Middle frontal gyrus (tissue), 1 donor: ENCODE measurements around the gene CBX7.

ENCODE experiments used
- DNase-seq: peaks from one replicate; pipeline ENCODE4 v3.0.0-alpha.2; 2015; ENCODE audit warnings: low spot score; ENCODE audit errors: extremely low spot score

Gene CBX7

DNA sequence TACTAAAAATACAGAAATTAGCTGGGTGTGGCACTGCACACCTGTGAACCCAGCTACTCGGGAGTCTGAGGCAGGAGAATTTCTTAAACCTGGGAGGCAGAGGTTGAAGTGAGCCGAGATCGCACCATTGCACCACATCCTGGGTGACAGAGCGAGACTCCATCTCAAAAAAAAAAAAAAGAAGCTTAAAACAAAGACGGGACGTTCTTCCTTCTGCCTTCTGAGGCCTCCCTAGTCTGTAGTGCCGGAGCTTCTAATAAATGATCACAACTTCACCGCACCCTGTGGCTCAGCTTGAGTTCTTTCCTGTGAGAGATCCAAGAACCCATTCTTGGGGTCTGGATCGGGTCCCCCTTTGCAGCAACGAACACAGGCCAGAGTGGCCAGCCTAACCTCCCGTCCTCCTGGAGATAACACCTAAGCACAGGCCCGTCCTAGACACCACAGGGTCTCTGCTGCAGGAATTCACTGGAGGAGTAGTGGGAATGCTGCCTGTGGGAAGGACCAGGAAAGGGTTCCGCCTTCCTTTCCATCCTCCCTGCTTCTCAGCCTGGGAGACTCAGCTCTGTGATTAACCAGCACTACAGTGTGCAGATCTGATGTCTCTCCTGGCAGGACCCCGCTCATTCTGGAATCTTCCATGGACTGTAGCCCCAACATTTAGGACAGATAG, 57.6 kb downstream of the CBX7 start:
- DNase-seq, result no peak

DNA sequence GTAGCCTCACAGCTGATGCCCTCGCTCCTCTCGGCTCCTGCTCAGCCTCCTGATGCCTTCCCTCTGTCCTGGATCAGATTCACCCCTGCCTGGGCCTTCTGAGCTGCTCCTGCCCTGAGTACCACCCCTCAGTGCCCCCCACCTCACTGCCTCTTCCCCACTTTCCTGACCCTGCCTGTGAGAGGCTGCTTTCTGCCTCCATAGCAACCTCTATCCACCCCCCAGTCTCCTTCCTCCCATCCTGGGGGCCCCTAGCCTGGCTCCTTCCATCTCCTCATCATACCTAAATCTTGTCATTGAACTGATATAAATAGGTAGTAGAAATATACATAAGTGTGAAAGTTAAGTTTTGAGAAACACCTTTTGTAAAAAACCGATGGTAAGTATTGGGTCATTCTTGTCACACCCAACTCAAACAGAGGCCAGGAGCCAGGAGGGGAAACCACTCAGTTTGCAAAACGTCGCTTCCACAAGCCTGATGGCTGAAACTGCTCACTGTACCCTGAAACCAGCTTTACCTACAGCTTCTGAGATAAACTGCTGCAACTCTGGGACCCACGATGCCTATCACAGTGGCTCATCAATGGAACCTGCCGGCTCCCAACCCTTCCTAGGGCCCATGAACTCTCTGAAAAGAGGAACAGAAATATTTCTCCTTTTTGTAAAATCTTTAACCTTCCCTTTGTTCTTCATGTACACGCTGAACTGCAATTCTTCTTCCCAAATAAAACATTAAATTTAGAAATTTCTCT, 60.2 kb downstream of the CBX7 start:
- DNase-seq, result no peak

DNA sequence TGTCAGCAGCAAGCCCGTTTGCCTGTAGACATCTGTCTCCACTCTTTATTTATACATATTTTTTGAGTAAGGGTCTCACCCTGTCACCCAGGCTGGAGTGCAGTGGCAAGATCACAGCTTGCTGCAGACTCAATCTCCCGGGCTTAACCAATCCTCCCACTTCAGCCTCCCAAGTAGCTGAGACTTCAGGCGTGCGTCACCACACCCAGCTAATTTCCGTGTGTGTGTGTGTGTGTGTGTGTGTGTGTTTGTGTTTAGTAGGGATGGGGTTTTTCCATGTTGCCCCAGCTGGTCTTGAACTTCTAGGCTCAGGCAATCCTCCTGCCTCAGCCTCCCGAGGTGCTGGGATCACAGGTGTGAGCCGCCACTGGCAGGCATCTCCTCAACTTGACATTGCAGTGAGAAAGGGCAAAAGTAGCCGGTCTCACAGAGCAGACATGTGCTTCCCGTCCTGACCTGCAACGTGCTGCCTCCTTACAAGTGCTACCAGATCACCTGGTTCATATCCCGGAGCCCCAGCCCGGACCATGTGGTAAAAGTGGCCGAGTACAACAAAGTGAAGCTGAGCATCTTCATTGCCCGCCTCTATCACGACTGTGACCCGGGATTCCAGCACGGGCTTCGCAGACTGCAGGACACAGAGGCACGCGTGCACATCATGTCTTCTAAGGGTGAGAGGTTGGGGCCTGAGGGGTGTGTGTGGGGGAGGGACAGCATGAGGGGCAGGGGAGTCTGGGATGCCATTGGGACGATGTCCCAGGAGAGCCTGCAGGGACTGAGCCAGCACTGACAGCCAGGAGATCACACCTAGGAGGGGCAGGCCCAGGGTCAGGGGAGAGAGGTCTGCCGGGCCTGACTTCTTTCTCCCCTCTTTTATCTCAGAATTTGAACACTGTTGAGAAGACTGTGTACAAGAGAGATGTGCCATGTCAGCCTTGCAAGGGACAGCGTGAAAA, 61.1 kb downstream of the CBX7 start:
- no peak for DNase-seq

DNA sequence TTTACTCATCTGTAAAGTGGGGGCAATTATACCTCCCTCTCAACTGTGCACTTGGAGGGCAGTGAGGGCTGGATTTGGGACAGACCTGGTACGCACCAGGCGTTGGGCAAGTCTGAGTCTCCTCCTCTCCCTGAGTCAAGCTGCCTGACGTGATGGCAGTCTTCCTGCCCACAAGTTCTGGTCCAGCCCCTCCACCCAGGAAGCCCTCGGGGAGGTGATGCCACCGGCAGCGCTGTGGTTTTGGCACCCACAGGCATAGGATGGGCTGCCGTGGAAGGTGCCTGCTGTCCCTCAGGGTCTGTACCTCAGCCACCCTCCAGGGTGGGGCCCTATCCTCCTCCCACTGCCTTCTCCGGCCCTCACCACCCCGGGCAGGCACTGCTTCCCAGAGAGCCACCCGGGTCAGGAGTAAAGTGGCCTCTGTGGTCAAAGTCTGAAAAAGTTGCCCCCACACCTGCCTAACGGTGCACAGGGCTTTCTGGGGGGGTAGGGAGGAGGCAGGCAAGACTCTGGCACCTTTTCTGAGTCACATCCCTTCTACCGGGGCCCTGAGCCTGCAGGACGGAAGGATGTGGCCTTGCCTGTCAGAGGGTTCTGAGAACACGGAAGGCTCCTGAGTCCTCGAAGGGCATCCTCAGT, 61.9 kb downstream of the CBX7 start:
- no peak for DNase-seq

DNA sequence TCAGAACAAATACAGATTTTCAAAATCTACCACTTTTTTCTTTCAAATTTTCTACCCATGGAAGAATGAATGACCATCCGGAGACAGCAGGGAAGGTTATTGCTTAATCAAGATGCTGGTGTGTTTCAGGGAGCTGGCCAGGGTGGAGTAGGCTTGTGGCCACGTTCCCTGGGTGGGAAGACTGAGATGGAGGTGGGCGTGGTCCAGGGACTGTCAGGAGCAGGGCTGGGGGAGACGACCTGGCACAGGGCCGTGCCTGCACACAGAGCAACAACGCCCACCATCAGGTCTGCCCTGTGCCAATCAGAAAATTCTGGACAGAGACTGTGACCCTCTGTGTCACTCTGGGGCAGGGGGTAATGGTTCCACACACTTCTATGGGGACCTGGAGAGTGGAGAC, 62.6 kb downstream of the CBX7 start:
- DNase-seq, result no peak

DNA sequence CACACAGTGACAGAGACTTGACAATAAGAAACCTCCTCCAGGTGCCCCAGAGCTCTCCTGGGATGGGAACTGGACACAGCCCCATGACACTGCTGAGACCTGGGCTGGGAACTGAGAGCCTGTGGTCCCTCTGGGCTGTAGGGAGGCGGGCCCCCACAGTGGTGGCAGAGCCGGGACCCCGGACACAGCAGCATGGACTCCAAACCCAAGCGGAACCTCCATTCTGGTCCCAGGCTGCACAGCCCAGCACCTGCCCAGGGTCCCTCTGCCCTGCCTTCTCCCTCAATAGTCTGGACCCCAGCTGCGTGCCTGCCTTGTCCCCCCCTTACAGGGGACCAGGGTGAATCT, 63.8 kb downstream of the CBX7 start:
- DNase-seq, result no peak

DNA sequence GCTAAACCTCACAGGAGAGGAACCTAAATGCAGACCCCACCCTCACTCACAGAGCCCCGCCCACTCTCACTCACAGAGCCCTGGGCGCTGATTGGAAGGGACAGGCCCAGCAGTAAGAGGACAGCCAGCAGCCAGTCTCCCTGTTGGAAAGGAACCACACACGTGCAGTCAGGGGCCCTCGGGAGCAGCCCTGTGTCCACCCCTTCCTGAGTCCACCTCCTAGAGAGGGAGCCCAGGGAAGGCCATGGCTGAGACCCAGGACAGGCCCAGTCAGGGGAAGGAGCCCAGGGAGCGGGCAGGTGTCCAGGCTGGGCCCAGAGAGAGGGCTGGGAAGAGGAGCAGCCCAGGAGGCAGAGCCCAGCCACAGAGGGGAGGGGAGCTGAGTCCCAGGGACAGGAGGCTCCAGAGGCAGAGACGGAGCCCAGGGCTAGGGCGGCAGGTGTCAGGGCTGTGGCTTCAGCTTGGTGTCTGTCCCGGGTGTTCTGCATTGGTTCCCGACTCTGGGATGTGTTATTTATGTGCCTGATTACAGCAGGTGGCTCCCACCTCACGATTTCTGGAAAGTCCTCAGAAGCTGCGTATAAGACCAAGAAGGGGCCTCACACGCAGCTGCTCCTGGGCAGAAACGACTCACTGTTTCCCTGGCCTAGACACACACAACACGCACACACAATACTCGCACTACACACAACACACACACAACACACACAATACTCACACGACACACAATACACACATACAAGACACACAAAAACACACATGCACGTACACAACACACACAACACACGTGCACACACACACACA, 64.4 kb downstream of the CBX7 start:
- DNase-seq, result no peak

DNA sequence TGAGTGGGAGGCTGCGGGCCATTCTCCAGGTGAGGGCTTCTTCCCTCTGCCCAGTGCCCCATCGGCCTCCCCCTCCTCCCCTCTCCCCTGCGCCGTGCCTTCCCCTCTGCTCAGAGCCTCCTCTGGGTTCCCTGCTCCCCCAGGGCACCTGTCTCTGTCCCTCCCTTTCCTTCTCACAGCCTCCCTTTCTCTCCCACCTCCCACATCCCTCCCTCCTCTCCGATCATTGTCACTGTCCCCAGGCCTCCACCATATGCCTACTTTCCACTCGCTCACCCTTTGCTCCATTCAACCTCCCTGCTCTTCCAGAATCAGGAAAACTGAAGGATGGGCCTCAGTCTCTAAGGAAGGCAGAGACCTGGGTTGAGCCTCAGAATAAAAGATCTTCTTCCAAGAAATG, 65.4 kb downstream of the CBX7 start:
- no peak for DNase-seq

DNA sequence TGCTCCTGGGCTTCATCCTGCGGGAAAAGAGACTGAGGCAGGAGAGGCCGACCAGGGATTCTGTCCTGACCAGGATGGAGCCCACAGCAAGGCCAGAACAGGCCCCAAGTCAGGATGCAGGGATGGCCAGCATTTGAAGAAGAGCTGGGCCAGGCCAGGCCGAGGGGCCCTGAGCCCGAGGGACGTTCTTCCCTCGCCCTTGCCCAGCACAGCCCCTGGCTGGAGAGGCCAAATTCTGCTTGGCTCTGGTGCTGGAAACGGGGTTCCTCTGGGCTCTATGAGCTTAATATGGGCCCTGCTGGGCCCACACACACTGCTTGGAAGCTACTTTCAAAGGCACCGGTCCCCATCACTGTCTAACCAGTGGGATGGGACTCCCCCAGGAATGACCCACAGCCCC, 67.8 kb downstream of the CBX7 start:
- DNase-seq, result no peak

DNA sequence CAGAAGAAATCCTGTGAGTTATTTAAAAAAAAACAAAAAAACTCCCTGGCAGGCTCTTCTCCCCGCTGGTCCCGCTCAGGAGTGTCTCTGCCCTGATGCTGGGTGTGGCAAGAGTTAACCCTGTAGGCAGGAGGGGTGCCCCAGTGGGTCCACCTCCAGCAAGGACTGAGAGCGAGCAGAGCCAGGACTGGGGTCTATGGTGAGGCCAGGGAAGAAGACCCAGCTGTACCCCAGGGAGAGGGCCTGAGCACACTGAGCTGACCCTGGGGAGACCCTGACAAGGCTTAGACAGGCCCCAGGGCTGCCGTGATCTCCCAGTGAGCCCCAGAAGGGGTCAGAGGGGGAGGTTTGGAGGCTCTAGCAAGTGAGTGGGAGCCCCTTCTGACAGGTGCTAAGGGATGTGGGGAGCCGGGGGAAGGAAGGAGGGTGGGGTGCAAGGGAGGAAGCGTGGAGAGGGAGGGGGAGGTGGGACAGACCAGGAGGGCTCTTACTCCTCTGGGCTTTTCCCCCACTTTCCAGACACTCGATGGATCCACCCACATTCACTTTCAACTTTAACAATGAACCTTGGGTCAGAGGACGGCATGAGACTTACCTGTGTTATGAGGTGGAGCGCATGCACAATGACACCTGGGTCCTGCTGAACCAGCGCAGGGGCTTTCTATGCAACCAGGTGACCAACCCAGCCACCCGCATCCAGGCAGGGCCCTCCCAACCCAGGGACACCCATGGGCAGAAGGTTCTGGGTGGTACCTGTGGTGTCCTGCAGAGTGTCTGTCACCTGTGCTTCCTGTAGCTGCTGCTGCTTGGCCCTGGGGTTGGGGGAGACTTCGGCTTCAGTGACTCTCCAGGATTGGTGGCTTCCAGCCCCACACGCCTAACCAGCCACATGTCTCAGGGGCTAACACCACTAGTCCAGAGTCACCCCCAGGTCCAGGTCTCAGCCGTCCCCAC, 69.0 kb downstream of the CBX7 start:
- no peak for DNase-seq

DNA sequence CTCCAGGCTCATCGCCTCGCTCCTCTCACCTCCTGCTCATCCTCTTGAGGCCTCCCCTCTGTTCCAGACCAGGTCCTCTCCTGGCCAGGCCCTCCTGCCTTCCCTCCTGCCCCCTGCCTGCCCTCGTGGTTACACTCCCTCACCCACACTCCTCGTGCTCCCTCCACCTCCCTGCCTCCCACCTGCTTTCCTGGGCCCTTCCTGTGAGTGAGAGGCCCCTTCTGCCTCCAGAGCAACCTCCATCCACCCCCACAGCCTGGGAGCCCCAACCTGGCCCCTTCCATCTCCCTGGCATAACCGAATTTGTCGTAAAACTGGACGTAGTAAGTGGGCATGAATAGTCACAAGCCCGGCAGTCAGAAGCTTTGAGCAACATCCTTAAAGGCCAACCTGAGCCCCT, 70.9 kb downstream of the CBX7 start:
- DNase-seq, result no peak

DNA sequence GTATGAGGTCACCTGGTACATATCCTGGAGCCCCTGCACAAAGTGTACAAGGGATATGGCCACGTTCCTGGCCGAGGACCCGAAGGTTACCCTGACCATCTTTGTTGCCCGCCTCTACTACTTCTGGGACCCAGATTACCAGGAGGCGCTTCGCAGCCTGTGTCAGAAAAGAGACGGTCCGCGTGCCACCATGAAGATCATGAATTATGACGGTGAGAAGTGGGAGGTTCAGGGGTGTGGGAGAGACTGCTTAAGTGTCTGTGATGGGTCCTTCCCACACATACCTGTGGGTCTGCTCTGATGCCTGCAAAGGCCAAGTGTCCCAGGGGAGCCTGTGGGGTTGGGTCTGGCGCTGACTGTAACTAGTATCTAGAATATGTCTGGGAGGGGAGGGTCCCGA, 71.5 kb downstream of the CBX7 start:
- no peak for DNase-seq
